Measurements from ENCODE around the gene TTC29. TPM values are rescaled to one million over a fixed set of nuclear protein-coding genes. Genes with fewer than 3 reads are reported as not detected.
A peak's percentile ranks its signal among the peaks of the same experiment; 100 is the strongest.

The TTC29 gene, protein sequence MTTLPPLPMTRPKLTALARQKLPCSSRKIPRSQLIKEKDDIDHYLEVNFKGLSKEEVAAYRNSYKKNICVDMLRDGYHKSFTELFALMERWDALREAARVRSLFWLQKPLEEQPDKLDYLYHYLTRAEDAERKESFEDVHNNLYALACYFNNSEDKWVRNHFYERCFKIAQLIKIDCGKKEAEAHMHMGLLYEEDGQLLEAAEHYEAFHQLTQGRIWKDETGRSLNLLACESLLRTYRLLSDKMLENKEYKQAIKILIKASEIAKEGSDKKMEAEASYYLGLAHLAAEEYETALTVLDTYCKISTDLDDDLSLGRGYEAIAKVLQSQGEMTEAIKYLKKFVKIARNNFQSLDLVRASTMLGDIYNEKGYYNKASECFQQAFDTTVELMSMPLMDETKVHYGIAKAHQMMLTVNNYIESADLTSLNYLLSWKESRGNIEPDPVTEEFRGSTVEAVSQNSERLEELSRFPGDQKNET
- 1 to 10 TPM in 3 of 4 donors, under 1 TPM in 1; 0.15 to 1.8 (median 1.4) TPM for polyA plus RNA-seq (ENCODE audit: insufficient read length in 4 of 4)

- peak; percentile 81 to 91 (median 84) for DNase-seq (ENCODE audit: low read depth in 4 of 4, low spot score in 3 of 4)
These were observed at the start of gene TTC29 for GRCh38 chr4:146945556-146946374. Gene TTC29, minus strand, starts transcription at chr4:146945864. Its CDS starts 5,969 bp downstream, at chr4:146939895.

DNA sequence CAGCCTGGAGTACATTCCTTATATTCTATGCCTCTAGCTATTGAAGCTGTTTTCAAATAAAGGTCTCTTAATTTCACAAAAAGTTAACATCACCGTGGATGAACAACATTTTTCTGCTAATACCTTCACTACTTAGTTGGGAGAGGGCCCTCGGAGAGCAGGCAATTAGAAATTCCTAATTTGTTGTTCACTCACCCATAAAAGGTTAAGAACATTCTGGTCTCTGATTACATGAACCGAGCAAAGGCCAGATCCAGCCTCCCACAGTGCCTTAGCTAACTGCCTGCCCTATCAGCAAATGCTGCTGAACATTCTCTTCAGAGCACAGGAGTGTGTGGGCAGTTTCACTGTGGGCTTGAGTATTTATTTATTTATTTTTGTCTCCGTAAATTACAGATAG lies 36.0 kb upstream of the TTC29 start:
- peak; percentile 20 to 41 (median 26) for DNase-seq (ENCODE audit: low read depth in 4 of 4, low spot score in 3 of 4)

GRCh38 chr4:146978641-146979040 lies 33.0 kb upstream of the TTC29 start:
- no peak for DNase-seq (ENCODE audit: low read depth in 4 of 4, low spot score in 3 of 4)

DNA sequence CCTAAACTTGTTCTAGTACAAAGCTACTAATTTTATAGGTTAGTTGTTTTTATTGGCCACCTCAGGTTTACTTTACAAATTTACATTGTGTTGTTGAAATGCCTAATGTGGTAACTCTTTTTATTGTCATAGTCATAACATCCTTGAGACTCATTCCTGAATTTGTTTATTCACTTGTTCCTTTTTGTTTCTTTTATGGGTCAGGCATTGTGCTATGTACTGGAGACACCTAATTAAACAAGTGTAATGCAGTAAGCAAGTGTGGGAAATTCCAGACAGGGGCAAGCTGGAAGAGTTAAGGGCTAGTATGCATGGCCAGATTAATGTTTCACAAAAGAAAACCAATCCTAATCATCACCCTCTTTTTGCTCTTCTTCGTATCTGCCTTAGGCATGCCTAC lies 30.5 kb upstream of the TTC29 start:
- DNase-seq (ENCODE audit: low read depth in 4 of 4, low spot score in 3 of 4) = no peak

- no peak for DNase-seq (ENCODE audit: low read depth in 4 of 4, low spot score in 3 of 4)
These were observed 29.9 kb upstream of the TTC29 start for GRCh38 chr4:146975527-146975926.

GRCh38 chr4:146975036-146975435 lies 29.4 kb upstream of the TTC29 start:
- no peak for DNase-seq (ENCODE audit: low read depth in 4 of 4, low spot score in 3 of 4)

DNA sequence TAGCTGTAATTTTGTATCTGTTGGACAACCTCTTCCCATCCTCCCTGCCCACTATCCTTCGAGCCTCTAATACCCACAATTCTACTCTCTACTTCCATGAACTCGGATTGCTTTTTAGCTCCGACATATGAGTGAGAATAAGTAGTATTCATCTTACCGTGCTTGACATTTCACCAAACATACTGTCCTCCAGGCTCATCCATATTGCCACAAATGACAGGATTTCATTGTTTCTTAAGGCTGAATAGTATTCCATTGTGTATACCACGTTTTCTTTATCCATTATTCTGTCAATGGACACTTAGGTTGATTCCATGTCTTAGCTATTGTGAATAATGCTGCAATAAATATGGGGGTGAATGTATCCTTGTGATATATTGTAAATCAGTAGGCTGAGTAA lies 26.4 kb upstream of the TTC29 start:
- no peak for DNase-seq (ENCODE audit: low read depth in 4 of 4, low spot score in 3 of 4)

GRCh38 chr4:146969126-146969525 lies 23.5 kb upstream of the TTC29 start:
- no peak for DNase-seq (ENCODE audit: low read depth in 4 of 4, low spot score in 3 of 4)

GRCh38 chr4:146960634-146961033 lies 15.0 kb upstream of the TTC29 start:
- DNase-seq (ENCODE audit: low read depth in 4 of 4, low spot score in 3 of 4) = no peak

GRCh38 chr4:146959692-146960091 lies 14.0 kb upstream of the TTC29 start:
- DNase-seq (ENCODE audit: low read depth in 4 of 4, low spot score in 3 of 4) = no peak

- DNase-seq (ENCODE audit: low read depth in 4 of 4, low spot score in 3 of 4) = no peak
These were observed 11.6 kb upstream of the TTC29 start for GRCh38 chr4:146957237-146957636.

- DNase-seq (ENCODE audit: low read depth in 4 of 4, low spot score in 3 of 4) = no peak
These were observed 7.2 kb upstream of the TTC29 start for GRCh38 chr4:146952896-146953295.

DNA sequence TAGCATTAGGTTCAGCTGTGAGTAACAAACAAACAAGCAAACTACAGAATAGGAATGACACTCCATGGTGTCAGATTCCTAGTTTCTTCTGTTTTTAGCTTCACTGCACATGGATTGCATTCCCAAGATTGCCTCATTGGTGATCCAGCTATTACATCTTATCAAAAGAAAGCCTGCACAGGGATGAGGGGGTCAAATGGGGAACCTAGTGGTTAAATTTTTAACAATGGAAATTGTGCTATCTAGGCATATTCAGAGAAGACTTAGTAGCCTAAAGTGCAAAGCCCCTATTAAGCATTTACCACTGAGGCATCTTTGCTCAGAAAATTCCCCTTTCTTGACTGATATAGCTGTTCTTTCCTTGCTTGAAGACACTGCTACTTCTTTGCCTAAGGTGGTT lies 3.9 kb upstream of the TTC29 start:
- DNase-seq (ENCODE audit: low read depth in 4 of 4, low spot score in 3 of 4) = no peak

DNA sequence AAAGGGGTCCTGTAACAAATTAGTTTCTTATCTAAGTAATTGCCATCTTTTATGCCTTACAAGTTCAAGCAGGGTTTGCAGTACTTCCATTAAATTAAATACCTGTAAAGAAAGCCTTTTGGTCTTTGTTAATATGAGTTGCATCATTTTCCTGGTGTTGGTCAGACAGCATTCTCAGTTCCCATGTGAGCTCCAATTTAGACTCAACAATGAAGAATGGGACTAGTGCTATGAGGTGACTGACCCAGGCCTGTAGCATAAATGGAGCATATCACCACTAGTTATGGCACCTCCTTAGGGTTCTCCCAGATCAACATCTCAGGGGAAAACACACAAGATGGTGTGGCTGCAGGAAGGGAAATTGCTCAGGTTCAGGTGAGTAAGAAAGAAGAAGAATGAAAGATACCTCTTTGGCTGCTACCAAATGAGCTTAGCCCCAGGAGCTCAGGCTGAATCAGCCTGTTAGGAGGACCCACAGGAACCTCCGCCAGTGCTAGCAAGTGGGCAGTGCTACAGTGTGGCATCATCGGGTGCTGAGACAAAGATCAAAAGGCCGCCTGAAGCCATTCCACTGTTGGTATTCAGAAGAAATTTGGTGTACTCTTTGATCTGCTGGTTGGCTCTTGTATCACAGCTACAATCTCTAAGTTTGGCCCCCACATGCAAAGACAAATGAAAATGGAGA lies 1.8 kb downstream of the TTC29 start:
- DNase-seq (ENCODE audit: low read depth in 4 of 4, low spot score in 3 of 4) = no peak

GRCh38 chr4:146932116-146932515 lies 13.5 kb downstream of the TTC29 start:
- no peak for DNase-seq (ENCODE audit: low read depth in 4 of 4, low spot score in 3 of 4)

- no peak for DNase-seq (ENCODE audit: low read depth in 4 of 4, low spot score in 3 of 4)
These were observed 15.0 kb downstream of the TTC29 start for GRCh38 chr4:146930673-146931072.

DNA sequence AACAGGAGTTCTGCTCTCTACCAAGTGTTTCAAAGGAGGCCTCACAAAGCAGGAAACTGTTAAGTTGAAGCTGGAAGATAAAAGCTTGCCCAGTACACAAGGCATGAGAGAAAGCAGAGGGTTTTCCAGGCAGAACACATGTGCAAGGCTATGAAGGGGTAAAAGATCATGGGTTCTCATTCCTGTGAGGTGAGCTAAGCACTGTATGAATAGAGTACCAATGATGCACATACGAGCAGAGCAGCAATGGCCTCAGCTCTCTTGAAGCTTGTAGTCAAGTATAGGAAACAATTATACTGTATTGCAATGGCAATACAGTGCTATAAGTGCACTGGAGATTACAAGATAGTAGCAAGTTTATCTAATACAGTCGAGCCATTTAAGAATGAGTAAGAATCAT lies 18.0 kb downstream of the TTC29 start:
- no peak for DNase-seq (ENCODE audit: low read depth in 4 of 4, low spot score in 3 of 4)

- peak in 3 of 4 donors; percentile 16 to 22 (median 21) for DNase-seq (ENCODE audit: low read depth in 4 of 4, low spot score in 3 of 4)
These were observed 29.1 kb downstream of the TTC29 start for GRCh38 chr4:146916479-146917076.

DNA sequence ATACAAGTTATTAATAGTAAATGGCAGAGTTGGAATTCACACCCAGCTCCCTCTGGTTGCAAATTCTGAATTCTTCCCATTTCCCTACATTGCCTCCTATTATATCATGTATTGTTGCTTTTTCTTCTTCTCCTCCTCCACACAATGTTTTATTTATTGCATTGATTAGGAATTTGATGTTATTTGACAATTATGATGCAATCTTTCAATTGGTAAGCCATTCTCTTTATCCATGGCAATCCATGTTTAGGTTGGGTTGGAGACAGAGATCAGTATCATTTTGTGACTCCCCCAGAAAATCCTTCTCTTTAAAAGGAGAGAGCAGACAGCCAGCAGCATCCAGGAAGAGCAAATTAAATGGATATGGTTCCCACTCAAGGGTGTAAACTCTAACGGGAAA lies 30.5 kb downstream of the TTC29 start:
- DNase-seq (ENCODE audit: low read depth in 4 of 4, low spot score in 3 of 4) = no peak

DNA sequence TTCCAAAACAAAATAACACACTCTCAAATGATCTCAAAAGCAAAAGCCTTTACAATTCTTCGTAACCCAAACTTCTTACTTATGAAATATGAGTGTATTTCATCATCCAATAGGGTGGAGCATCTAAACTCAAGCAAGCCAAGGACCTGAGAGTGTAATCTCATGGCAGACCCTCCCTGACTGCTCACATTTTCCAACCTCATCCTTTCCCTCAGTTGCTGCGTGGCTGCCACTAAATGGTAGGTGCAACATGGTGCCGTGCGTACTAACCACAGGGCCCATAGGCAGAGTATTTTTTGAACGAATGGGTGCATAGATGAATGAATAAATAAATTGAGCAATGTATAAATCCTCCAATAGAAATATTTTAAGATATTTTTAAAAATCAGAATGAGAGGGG lies 45.4 kb downstream of the TTC29 start:
- no peak for DNase-seq (ENCODE audit: low read depth in 4 of 4, low spot score in 3 of 4)

- no peak for DNase-seq (ENCODE audit: low read depth in 4 of 4, low spot score in 3 of 4)
These were observed 55.4 kb downstream of the TTC29 start for GRCh38 chr4:146890301-146890700.
